ENCODE data around the gene RBMS1.

RBMS1 gene

DNA sequence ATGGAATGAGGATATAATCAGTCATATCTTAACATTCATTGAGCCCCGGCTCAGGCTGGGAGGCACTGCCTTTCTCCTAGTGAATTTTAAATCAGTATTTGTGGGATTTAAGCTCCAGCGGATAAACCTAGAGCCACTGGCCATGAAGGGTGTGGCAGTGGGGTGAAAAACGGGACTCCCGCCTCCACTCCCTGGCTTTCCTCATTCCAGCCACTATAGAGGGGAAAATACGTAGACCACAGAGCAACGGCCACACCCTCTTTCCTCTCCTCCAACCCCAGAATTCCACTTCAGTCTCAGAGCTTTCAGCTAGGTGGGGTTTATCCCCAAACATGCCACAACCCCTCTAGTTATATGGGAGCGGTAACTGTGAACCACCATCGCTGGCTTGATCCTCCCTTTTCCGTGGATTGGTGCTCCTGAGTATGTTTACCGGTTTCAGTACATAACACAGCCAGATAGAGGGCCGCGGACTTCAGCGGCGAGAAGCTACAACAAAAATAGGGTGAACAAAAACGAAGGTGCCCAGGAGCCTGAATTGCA, 223.0 kb downstream of the RBMS1 start:
- DNase-seq, result peak; percentile 73

DNA sequence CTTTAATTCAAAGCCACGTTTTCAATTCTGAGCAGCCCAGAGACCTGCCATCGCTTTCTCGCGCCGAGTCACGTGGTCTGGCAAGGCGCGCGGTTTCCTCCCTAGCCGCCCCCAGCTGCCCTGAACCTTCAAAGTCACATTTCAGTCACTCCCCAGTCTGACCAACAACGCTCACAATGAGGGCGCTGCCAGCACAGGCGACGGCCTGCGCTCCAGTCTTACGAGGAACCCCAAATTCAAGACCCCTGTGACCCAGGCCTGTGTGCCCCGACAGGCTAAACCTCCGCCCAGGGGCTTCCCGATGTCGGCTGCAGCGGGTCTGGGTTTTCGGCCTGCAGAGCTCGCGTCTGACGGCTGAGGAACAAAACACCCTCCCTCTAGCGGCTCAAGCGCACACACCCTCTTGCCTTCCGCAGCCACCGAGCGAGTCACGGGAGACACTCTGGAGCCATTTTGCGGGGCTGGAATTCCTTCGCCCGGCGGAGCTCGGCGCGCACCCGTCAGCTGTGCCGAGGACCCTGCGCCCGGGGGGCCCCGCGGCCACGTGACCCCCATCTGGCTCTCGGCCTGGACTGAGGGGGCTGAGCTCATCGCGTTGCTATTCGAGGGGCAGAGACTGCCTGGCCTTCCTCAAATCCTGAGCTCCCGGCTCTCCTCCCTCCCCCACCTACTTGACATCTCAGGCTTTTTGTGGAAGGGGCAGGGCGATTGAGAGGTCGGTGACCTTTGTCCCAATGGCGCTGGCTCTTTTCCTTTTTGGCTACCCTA, 223.6 kb downstream of the RBMS1 start:
- DNase-seq, result peak; percentile 96

DNA sequence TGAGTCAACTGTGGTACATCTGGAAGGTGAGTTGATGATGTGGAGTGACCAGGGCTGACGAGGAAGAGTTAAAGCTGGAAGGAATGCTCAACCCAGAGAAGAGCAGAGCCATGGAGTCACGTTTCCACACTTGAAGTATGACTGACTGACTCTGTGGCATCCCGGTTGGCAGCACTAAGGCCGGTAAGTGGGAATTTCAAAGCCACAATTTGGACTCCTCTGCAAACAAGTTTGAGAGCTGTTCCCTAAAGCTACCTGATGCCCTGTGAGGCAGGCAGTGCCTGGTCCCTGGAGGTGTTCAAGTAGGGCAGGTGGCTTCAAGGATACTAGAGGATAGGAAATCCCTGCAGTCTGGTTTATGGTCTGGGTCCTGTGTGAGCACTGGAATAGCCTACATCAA, 224.2 kb downstream of the RBMS1 start:
- DNase-seq, result no peak

DNA sequence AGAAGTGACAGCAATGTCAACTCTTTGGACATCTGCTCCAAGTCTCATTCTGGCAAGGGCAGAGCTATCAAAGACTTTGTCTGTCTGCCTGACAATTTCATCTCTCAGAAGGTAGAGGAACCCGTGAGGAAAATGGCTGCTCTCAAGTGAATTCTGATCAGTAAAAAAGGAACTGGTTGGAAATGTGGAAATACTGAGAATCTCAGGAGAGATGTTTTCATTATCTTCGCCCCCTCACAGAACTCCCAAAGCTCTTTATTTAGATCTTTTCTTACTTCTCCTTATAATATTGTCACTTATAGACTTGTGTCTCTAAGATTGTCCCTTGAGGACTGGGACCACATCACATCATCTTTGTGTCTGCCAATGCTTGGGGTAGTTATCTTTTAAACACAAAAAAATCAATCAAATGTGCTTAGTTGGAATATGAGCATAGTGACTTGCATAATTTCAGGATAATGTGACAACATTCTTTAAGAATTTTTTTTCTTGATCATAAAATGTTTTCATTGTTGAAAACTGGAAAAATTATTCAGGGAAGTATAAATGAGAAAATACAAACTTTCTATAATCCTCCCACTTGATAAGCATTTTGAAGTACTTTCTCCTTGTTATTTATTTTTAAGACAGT, 225.3 kb downstream of the RBMS1 start:
- DNase-seq, result peak; percentile 33

DNA sequence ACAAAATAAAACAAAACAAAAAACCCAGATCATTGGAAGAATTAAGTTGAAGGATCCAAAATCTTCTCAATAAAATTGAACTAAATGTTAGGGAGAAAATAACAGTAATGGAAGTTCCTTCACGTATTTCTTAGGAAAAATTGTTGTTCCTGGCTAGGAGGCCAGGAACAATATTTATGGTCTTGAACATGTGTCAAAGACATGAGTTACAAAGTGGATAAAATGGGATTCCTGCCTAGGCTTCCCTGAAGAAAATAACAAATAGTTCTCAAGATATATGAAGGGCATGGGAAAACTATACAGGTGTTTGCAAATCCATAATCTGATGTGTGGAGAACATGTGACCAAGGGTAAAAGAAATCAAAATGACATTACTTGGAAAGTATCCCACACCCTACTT, 225.9 kb downstream of the RBMS1 start:
- DNase-seq, result no peak

DNA sequence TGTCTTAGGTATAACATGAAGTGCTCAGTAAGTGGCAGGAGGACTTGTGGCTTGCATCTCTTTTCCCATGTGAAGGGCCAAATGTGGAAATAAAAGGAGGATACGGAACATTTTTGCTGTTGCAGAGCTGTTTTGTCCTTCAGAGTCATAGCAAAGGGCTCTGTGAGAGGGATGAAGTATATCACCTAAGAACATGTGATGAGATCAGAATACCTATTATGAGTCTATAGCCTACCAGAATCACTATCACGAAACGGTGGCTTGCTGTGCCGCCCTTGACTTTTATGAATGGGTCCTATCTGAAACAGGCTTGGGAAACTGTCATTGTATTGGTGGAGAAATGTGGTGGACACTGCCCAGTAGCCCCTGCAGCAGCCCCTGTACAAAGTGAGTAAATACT, 226.6 kb downstream of the RBMS1 start:
- no peak for DNase-seq

DNA sequence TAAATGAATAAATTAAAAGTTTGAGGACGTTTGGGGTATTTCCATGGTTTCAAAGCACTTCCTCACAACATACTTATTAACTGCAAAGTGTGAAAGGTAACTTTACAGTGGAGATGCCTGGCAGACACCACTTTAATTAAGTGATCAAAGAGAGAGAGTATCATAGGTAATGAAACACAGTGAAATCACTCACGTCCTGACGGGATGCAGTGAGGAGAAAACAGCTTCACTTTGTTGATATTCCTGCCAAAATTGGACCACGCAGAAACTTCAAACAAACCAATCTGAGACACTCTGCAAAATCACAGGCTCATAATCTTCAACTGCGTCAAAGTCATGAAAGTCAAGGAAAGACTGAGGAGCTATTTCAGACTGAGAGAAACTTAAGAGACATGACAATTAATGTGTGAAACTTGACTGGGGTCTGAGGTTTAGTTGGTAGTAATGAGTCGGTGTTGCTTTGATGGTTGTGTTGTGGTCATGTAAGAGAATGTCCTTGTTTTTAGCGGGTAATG, 227.5 kb downstream of the RBMS1 start:
- no peak for DNase-seq

DNA sequence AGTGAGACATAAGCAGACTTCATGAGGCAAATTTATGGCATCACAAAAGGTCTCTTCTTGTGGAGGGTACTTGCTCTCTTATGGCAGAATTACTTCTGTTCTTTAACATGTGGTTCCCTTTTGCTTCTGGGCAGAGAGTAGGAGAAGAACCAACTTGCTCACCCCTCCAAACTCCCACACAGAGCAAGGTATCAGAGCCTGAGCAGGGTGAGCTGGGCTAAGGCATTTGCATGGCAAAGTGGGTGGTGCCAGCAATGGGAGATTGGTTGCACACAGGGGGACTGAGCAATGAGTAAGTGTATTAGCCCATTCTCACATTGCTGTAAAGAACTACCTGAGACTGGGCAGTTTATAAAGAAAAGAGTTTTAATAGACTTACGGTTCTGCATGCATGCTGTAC, 229.3 kb downstream of the RBMS1 start:
- no peak for DNase-seq

DNA sequence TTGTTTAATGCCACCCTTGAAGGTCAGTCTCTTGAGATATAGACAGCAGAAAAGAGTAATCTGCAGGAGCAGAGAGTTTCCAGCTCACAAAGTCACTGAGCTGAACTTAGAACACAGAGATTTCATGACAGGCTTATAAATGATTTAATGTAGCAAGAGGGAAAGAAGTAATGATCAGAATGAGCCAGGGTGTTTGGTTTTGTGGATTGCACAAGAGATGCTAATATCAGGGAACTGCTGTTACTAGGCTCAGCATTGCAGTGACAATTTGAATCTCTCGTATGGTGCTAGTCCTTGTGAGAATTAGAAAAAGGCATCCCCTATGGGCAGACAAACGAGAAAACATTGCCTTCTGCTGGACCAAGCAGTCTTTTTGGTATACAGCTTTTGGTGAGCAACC, 231.9 kb downstream of the RBMS1 start:
- no peak for DNase-seq

DNA sequence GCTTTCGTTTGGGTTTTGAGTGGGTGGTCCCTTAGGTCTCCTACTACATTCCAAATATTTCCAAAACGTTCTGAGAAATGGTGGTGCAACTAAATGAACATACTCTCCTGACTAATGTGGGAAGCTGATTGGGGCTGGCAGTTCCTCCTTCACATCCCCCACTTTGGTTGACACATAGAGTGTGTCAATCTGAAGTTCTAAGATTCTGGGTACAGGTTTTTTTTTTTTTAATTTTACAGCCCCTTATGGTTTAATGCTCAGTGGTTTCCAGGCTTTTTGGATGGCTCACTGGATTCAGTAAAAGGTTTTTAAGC, 235.2 kb downstream of the RBMS1 start:
- no peak for DNase-seq

DNA sequence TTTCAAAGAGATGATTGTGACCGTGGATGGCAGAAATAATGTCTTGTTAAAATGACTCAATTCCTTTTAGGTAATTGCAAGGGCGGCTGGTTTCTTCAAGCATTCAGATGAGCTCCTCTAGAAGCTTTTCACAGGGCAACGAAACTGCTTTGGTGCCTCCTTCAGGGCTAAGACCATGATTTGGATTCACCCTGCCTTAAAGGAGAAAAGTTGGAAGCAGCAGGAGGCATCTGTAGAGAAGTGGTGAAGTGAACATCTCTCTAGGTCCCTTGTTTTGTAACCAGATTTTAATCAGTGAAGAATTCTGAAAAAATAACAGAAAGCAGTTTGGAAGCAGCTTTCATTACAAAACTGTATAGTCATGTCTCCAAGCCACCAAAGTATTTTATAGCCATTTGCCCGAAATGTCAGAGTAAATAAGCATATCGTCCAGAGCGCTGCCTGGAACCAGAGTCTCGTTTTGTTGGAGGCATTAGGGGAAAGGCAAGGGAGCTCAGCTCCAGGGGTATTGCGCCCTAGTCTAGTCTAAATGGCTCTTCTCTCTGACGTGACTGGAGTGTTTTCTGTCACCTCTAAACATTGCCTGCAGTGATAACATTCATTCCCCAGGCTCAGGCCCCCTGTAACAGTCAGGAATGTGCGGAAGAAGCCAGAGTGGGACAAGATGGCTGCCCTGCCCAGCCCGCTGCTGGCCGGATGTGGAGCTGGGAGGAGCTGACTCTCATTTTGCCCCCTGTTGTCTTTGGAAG, 235.7 kb downstream of the RBMS1 start:
- DNase-seq, result no peak

DNA sequence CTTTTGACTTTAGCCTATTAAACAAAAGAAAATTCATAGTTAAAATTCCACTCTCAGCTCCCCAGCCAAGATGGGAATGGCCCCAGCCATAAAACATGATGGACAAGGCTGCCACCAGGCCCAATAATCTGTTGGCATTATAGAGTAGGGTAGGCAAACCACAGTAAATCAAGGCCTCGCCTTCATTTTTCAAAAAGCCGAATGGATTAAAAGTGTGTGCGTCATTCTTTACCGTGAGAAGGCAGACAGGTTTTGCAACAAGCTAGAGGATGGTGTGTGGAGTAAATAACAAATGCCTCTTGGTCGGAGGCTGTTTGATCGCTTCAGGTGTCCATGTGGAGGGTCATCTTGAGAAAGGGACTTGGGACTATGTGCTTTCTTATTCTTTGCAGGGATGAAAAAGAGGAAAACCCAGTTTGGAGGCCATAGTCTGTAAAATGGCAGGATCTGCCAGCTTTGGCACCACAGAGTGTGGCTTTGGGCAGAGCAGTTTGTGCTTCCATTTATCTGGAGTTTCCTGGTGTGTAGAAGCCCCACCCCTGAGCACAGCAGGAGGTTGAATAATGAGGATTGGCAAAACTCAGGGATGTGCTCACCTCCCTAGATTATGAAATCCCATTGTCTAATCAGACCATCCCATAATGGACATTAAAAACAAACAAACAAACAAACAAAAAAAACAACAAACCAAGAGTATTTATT, 236.4 kb downstream of the RBMS1 start:
- DNase-seq, result peak; percentile 43

DNA sequence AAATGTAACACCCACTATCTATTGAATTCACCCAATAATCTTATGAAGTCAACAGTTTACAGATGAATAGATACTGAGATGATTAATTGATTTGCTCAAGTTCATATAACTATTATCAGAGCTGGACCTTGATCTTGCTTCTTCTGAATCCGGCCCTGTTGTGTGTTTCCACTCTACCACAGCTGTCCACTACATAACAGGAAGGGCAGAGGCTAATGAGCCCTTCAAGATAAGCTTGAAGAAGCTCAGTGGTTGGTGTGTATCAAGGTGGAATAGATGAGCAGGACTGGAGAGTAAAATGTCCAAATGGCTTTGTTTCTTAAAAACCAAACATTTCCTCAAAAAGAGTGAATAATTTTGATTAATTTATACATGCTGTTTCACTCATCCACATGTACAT, 237.1 kb downstream of the RBMS1 start:
- DNase-seq, result no peak

DNA sequence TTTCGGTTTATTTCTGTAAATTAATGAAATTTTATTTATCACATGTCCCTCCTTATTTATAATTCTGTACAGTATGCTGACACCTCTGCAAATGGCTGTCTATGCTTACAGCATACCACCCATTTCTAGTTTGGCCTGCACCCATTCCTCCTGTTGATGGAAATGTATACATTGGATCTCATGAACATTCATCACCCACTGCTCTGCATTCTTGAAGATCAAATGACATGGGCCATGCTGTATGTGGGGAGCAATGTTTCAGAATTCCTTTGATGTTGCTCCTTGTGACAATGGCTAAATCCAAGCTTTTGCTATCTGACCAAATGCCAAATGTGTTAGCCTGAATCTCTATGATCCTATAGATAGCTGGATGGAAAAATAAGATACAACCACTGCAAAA, 238.2 kb downstream of the RBMS1 start:
- DNase-seq, result peak; percentile 62

DNA sequence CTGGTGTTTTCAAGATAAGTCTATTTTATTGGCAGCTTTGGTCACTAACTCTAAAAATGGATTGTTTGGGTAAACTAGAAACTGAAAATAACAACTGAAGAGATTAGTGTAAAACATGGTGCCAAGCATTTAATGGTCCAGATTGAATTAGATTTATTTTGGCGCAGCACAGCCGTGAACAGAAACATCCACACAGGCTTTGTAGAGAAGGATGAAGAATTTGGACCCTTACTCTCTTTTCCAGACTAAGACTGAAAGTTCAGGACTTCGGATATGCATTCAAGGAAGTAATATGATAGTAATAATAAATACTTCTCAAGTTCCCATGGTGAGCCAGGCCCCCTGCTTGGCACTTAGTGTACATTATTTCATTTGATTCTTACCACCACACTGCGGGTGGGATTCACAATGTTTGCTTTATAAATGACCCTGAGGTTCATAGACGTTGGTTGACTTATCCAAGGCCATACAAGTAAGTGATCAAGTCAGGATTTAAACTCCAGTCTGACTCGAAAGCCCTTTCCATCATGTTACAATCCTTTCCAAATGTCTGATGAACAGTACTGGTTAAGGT, 239.3 kb downstream of the RBMS1 start:
- peak; percentile 31 for DNase-seq

DNA sequence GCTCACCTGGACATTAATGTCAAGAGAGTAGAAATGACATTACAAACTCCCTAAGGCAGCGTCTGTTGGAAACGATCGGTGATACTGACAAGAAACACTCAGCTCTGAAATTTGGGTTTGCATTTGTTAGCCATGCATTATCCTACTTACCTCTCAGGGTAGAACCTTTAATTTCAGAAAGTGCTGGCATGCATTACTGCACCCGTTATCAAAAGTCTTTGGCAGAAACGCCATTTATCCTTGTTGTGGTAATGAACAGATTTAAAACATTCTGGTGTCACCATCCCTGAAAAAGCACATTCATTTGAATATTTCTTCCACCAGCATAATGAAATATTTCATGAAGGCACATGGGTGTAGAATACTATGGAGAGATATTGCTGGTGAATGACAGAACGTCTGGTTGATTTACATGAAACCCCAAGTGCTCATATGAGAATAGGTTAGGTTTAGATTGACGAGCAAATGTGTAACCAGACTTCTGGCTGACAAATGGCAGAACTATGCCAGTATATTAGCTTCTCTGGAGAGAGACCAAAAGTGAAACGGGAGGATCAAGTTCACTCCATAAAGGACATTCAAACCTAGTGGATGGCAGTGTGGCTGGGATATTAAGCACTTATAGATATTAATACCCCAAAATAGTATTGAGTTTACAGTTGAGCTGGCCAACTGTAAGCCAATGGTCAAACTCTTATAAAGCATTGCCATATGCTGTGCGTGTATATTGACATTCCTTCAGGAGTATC, 240.0 kb downstream of the RBMS1 start:
- peak; percentile 65 for DNase-seq

DNA sequence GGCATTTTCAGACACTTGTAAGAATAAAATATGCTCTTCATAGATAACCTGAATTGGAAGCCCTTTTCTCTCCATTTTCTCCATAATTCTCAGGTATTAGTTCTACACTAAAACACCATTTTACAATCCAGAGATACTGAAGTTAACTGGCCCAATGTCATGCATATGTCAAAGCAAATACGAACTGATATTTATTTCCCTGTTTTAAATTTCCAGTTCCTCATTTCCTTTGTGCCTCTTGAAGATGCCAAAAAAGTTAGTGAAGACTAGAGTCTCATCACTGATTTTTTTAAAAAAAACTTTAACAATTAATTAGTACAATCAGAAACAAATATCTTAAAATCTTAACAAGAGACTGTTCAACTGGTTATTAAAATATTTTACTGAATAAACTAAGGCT, 240.7 kb downstream of the RBMS1 start:
- no peak for DNase-seq

DNA sequence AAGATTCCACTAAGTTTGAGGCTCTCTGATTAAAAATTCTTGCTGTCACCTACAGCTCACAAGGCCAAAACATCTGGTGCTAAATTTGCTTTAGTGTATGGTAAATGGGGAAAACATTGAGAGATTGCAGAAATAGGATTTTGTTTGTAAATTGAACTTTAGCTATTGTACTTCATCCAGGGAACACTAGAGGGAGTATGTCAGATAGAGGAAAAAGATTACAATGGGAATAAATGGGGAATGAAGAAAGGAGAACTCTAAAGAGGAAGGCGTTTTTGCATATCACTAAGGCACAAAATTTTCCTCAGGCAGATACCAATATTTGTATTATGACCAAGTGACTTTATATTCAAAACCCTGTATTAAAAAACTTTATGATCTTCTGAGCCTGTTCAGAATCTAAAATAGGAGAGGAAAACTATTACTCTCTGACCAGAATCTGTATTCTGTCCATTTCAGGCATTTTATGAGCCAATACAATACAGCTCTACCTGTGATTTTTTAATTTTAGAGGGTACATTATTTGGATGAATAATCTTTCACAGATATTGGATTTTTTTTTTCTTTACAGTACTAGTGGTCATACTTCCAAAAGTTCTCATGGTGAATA, 241.2 kb downstream of the RBMS1 start:
- DNase-seq, result peak; percentile 48

DNA sequence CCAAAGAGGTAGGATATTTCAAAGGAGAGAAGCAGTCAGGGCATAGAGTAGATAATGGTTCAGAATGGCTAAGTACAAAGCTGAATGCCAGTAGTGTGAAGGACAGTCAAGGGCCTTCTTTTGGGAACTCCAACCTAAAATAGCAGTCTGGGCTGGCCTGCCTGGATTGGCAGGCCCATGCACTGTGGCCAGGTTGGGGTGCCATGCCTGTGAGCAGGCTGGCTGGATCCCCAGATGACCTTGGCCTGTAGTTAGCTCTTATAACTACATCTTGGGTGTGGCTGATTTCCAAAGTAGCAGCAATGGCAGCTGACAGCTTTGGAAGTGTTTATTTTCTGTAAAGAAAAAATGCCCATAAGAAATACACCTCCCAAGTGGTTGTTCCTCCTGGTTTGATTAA, 242.0 kb downstream of the RBMS1 start:
- no peak for DNase-seq

DNA sequence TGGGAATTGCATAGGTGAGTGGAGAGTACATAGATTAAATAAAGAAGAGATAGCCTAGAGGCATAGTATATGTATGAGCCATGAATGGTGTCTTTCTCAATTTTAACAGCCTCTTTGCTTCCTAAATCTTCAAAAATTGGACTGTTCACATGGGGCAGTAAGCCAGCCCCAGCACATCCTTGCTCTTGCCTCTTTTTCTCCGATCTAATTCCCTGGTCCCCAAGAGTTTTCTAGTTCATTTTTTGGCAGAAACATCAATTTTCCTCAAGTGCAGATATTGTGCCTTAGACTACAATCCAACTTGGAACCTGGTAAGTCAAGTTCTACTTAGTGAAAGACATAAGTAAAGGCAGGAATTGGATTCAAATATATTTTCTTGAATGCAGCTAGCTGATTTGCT, 243.7 kb downstream of the RBMS1 start:
- no peak for DNase-seq

Measured in fibroblast of skin of back (primary cell).